EH (cell line): Measurements from ENCODE around the gene TWSG1.
"Not testable (repeated sequence)": the region's sequence is repeated elsewhere in the genome, so short reads cannot be mapped to it uniquely, and the experiment has no call there.

Source experiments
- DNase-seq: peaks from one replicate; pipeline ENCODE4 v3.0.0-alpha.2; 2015; ENCODE audit warnings: low read depth

Gene TWSG1

GRCh38 chr18:9426753-9427152 is 92.2 kb downstream of the TWSG1 start:
- no peak for DNase-seq

- DNase-seq, result no peak
Measured at GRCh38 chr18:9428301-9428706, 93.7 kb downstream of the TWSG1 start.

GRCh38 chr18:9428862-9429661 is 94.5 kb downstream of the TWSG1 start:
- DNase-seq, result no peak

GRCh38 chr18:9429662-9429993 is 95.1 kb downstream of the TWSG1 start:
- peak; percentile 10 for DNase-seq

- not testable (repeated sequence) for DNase-seq
Measured at GRCh38 chr18:9430315-9430714, 95.7 kb downstream of the TWSG1 start.

- DNase-seq, result no peak
Measured at GRCh38 chr18:9431296-9431695, 96.7 kb downstream of the TWSG1 start.

- not testable (repeated sequence) for DNase-seq
Measured at GRCh38 chr18:9433122-9433521, 98.5 kb downstream of the TWSG1 start.

- peak; percentile 17 for DNase-seq
Measured at GRCh38 chr18:9433671-9434121, 99.1 kb downstream of the TWSG1 start.

GRCh38 chr18:9434122-9434701 is 99.6 kb downstream of the TWSG1 start:
- DNase-seq, result no peak

- no peak for DNase-seq
Measured at GRCh38 chr18:9435041-9435440, 100.5 kb downstream of the TWSG1 start.

- DNase-seq, result no peak
Measured at GRCh38 chr18:9436206-9436929, 101.8 kb downstream of the TWSG1 start.

GRCh38 chr18:9437021-9437437 is 102.5 kb downstream of the TWSG1 start:
- peak; percentile 72 for DNase-seq

GRCh38 chr18:9437672-9438071 is 103.1 kb downstream of the TWSG1 start:
- DNase-seq, result no peak

- no peak for DNase-seq
Measured at GRCh38 chr18:9441061-9441460, 106.5 kb downstream of the TWSG1 start.

- no peak for DNase-seq
Measured at GRCh38 chr18:9444549-9444948, 110.0 kb downstream of the TWSG1 start.

- peak; percentile 11 for DNase-seq
Measured at GRCh38 chr18:9446839-9447238, 112.3 kb downstream of the TWSG1 start.

- no peak for DNase-seq
Measured at GRCh38 chr18:9447334-9447733, 112.8 kb downstream of the TWSG1 start.

GRCh38 chr18:9449600-9450414 is 115.2 kb downstream of the TWSG1 start:
- peak; percentile 28 for DNase-seq

- DNase-seq, result not testable (repeated sequence)
Measured at GRCh38 chr18:9450920-9451319, 116.3 kb downstream of the TWSG1 start.
